WTC11 (cell line): ENCODE measurements around the gene IRF3. TPM values are rescaled to one million over a fixed set of nuclear protein-coding genes. Genes with fewer than 3 reads are reported as not detected.

Experiments
- ATAC-seq: fragments of 200-7000 bp; cut with Tn5 transposase; 2 replicates; pipeline ENCODE4 v1.10.0; 2021; ENCODE audit warnings: mild to moderate bottlenecking, moderate library complexity
- CTCF ChIA-PET: fragments of 300-600 bp; sonication (Branson Sonifier 250); formaldehyde crosslinking; loops from one replicate; lab custom pipeline; 2021; ENCODE audit warnings: antibody characterized with exemption; lab: Charles Lee
- POLR2A ChIA-PET: fragments of 350-600 bp; sonication (Branson Sonifier 250); formaldehyde crosslinking; loops from one replicate; lab custom pipeline; 2021; ENCODE audit warnings: antibody characterized with exemption; lab: Charles Lee
- DNase-seq: peaks from one replicate; pipeline ENCODE4 v3.0.0; 2021; ENCODE audit warnings: low spot score
- H3K27ac Mint-ChIP-seq: 2 replicates; pipeline ENCODE4 v1.8.0; 2021; ENCODE audit warnings: mixed read lengths
- H3K27me3 Mint-ChIP-seq: 2 replicates; pipeline ENCODE4 v1.8.0; 2021; ENCODE audit warnings: low read depth, mild to moderate bottlenecking, moderate library complexity, mixed read lengths
- H3K36me3 Mint-ChIP-seq: 2 replicates; pipeline ENCODE4 v1.8.0; 2021; ENCODE audit warnings: mixed read lengths
- H3K4me1 Mint-ChIP-seq: 2 replicates; pipeline ENCODE4 v1.8.0; 2022; ENCODE audit warnings: mixed read lengths
- H3K4me3 Mint-ChIP-seq: 2 replicates; pipeline ENCODE4 v1.8.0; 2021; ENCODE audit warnings: mild to moderate bottlenecking, moderate library complexity, mixed read lengths
- H3K9me3 Mint-ChIP-seq: 2 replicates; pipeline ENCODE4 v1.8.0; 2021; ENCODE audit warnings: mixed read lengths
- ATF2 ChIP-seq: sonication (generic); formaldehyde crosslinking; IDR thresholded peaks from 2 replicates; pipeline ENCODE4 v1.8.1; 2022; ENCODE audit warnings: low read depth, missing genetic modification reagents, borderline replicate concordance
- ATF6 ChIP-seq: sonication (generic); formaldehyde crosslinking; IDR thresholded peaks from 2 replicates; pipeline ENCODE4 v1.8.1; 2023; ENCODE audit warnings: mild to moderate bottlenecking, missing genetic modification reagents
- CBFB ChIP-seq: sonication (generic); formaldehyde crosslinking; IDR thresholded peaks from 2 replicates; pipeline ENCODE4 v1.8.1; 2022; ENCODE audit warnings: mild to moderate bottlenecking, low read depth, missing genetic modification reagents
- E2F4 ChIP-seq: sonication (generic); formaldehyde crosslinking; IDR thresholded peaks from 2 replicates; pipeline ENCODE4 v1.8.1; 2022; ENCODE audit warnings: low read depth, mild to moderate bottlenecking, moderate library complexity, missing genetic modification reagents, borderline replicate concordance
- E2F5 ChIP-seq: sonication (generic); formaldehyde crosslinking; IDR thresholded peaks from 2 replicates; pipeline ENCODE4 v1.8.1; 2022; ENCODE audit warnings: mild to moderate bottlenecking, moderate library complexity, missing genetic modification reagents
- ELF4 ChIP-seq: sonication (generic); formaldehyde crosslinking; IDR thresholded peaks from 2 replicates; pipeline ENCODE4 v1.8.1; 2022; ENCODE audit warnings: low read depth, mild to moderate bottlenecking, moderate library complexity, missing genetic modification reagents
- EMX1 ChIP-seq: fragments of 250-450 bp; sonication (Bioruptor Pico); IDR thresholded peaks from 2 replicates; pipeline ENCODE4 v1.8.0; 2021; ENCODE audit warnings: mild to moderate bottlenecking
- ESRRA ChIP-seq: sonication (generic); formaldehyde crosslinking; IDR thresholded peaks from 2 replicates; pipeline ENCODE4 v1.8.1; 2022; ENCODE audit warnings: mild to moderate bottlenecking, missing genetic modification reagents, borderline replicate concordance
- FOXJ3 ChIP-seq: sonication (generic); formaldehyde crosslinking; IDR thresholded peaks from 2 replicates; pipeline ENCODE4 v1.9.0; 2021; ENCODE audit warnings: missing genetic modification reagents, mild to moderate bottlenecking, borderline replicate concordance
- GTF2I ChIP-seq: fragments of 250-450 bp; sonication (Bioruptor Pico); conservative IDR thresholded peaks from 2 replicates; pipeline ENCODE4 v1.4.0; 2021; ENCODE audit warnings: mild to moderate bottlenecking
- HMGA2 ChIP-seq: fragments of 250-450 bp; sonication (Bioruptor Pico); IDR thresholded peaks from 2 replicates; pipeline ENCODE4 v1.4.0; 2021; ENCODE audit warnings: mild to moderate bottlenecking, moderate library complexity
- IRF1 ChIP-seq: sonication (generic); formaldehyde crosslinking; IDR thresholded peaks from 2 replicates; pipeline ENCODE4 v1.8.0; 2023; ENCODE audit warnings: missing genetic modification reagents
- JAZF1 ChIP-seq: fragments of 250-450 bp; sonication (Bioruptor Pico); IDR thresholded peaks from 2 replicates; pipeline ENCODE4 v1.9.0; 2021; ENCODE audit warnings: moderate library complexity, mild to moderate bottlenecking, inconsistent platforms
- KAT7 ChIP-seq: sonication (generic); formaldehyde crosslinking; IDR thresholded peaks from 2 replicates; pipeline ENCODE4 v1.8.1; 2023; ENCODE audit warnings: missing genetic modification reagents, mild to moderate bottlenecking, borderline replicate concordance
- MYBL2 ChIP-seq: sonication (generic); formaldehyde crosslinking; IDR thresholded peaks from 2 replicates; pipeline ENCODE4 v1.8.1; 2023; ENCODE audit warnings: mild to moderate bottlenecking, moderate library complexity, missing genetic modification reagents
- NFATC4 ChIP-seq: fragments of 250-450 bp; sonication (Bioruptor Pico); IDR thresholded peaks from 2 replicates; pipeline ENCODE4 v1.9.0; 2021; ENCODE audit warnings: mild to moderate bottlenecking
- RELA ChIP-seq: sonication (generic); formaldehyde crosslinking; IDR thresholded peaks from 2 replicates; pipeline ENCODE4 v1.8.1; 2022; ENCODE audit warnings: missing genetic modification reagents, mild to moderate bottlenecking, borderline replicate concordance
- SP1 ChIP-seq: sonication (generic); formaldehyde crosslinking; conservative IDR thresholded peaks from 2 replicates; pipeline ENCODE4 v1.8.1; 2022; ENCODE audit warnings: missing genetic modification reagents
- TEAD4 ChIP-seq: sonication (generic); formaldehyde crosslinking; IDR thresholded peaks from 2 replicates; pipeline ENCODE4 v1.8.0; 2022; ENCODE audit warnings: mild to moderate bottlenecking, missing genetic modification reagents
- ZNF121 ChIP-seq: sonication (generic); formaldehyde crosslinking; IDR thresholded peaks from 2 replicates; pipeline ENCODE4 v1.8.0; 2023; ENCODE audit warnings: missing genetic modification reagents
- ZNF416 ChIP-seq: fragments of 250-450 bp; sonication (Bioruptor Pico); IDR thresholded peaks from 2 replicates; pipeline ENCODE4 v1.9.0; 2021; ENCODE audit warnings: mild to moderate bottlenecking, inconsistent platforms
- ZNF671 ChIP-seq: fragments of 250-450 bp; sonication (Bioruptor Pico); IDR thresholded peaks from 2 replicates; pipeline ENCODE4 v1.8.0; 2021; ENCODE audit warnings: mild to moderate bottlenecking
- total RNA-seq: library from RNA; stranded (reverse); gene quantifications from 3 replicates; pipeline ENCODE4 v1.2.3, GENCODE V29; 2021
- TF ChIP-seq, protein P1 (sequence below): sonication (generic); formaldehyde crosslinking; IDR thresholded peaks from 2 replicates; pipeline ENCODE4 v1.8.1; 2022; ENCODE audit warnings: missing genetic modification reagents, borderline replicate concordance
- TF ChIP-seq, protein P2 (sequence below): fragments of 200-600 bp; IDR thresholded peaks from 2 replicates; pipeline ENCODE4 v1.8.0; 2022; ENCODE audit warnings: antibody characterized with exemption

IRF3 gene
- total RNA-seq, 1 experiment from 2014 or later = 165 TPM

DNA sequence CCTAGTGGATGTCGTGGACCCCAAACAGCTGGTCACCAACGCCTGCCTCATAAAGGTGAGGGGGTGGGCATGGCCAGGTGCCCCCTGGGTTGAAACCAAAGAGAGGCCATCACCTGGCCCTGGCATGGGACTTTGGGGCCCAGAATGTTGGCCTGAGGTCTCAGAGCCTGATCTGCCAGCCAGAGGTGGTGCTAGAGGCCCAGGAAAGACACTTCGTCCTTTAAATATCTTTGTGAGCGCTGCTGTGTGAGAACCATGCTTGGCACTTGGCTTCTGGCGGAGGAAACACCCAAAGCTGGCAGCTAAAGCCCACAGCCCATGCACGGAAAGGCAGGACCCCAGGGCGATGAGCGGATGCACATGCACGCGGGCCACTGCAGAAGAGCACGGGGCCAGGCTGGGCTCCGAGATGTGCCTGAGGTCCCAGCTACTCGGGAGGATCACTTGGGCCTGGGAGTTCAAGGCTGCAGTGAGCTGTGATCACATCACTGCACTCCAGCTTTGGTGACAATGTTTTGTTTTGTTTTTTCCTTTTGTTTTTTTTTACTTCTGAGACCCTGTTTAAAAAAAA, 19.4 kb upstream of the IRF3 start:
- Mint-ChIP-seq H3K27me3 (no peaks in the 10 kb centered on the region), H3K36me3 (peaks cover 58% of the 10 kb centered on the region), H3K9me3 (no peaks in the 10 kb centered on the region), H3K4me1 (peaks cover 50% of the 10 kb centered on the region), H3K27ac (no peak overlapping the region), H3K4me3 (no peak overlapping the region)
- no peak for DNase-seq
- ATAC-seq = no peak
- CTCF ChIA-PET = interaction anchor here (0.6 to 1.9 kb wide), 7 partner anchors 8 to 294 kb away, joined by 3 to 13 read pairs (median 3); no protein-coding TSS in a partner anchor
- TF ChIP-seq ZNF416 (CRISPR knock-in tag) (no peak), ELF4 (CRISPR knock-in tag) (no peak), GTF2I (CRISPR knock-in tag) (no peak), ATF6 (CRISPR knock-in tag) (no peak), ZNF121 (CRISPR knock-in tag) (no peak), FOXJ3 (no peak), ESRRA (CRISPR knock-in tag) (no peak), HMGA2 (CRISPR knock-in tag) (no peak), TEAD4 (no peak), ATF2 (no peak)
- TF ChIP-seq, protein P1, sequence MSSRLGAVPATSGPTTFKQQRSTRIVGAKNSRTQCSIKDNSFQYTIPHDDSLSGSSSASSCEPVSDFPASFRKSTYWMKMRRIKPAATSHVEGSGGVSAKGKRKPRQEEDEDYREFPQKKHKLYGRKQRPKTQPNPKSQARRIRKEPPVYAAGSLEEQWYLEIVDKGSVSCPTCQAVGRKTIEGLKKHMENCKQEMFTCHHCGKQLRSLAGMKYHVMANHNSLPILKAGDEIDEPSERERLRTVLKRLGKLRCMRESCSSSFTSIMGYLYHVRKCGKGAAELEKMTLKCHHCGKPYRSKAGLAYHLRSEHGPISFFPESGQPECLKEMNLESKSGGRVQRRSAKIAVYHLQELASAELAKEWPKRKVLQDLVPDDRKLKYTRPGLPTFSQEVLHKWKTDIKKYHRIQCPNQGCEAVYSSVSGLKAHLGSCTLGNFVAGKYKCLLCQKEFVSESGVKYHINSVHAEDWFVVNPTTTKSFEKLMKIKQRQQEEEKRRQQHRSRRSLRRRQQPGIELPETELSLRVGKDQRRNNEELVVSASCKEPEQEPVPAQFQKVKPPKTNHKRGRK (CRISPR knock-in tag) = no peak
- POLR2A ChIA-PET = interaction anchor here (0.7 to 1.5 kb wide), 3 partner anchors 9 to 61 kb away, joined by 3 to 5 read pairs (median 4); no protein-coding TSS in a partner anchor

- no peaks in the 10 kb centered on the region for H3K9me3 Mint-ChIP-seq
- 0 out of 2 replicates have a peak overlapping the region, but pooled peaks have one; percentile 27 for H3K27ac Mint-ChIP-seq
- no peak for TF ChIP-seq SP1
- TF ChIP-seq JAZF1 (CRISPR knock-in tag) = no peak
- peak; percentile 31; the same call in 1 of the 2 replicates for TF ChIP-seq NFATC4 (CRISPR knock-in tag)
- TF ChIP-seq ESRRA (CRISPR knock-in tag) = no peak
- TF ChIP-seq, protein P2, sequence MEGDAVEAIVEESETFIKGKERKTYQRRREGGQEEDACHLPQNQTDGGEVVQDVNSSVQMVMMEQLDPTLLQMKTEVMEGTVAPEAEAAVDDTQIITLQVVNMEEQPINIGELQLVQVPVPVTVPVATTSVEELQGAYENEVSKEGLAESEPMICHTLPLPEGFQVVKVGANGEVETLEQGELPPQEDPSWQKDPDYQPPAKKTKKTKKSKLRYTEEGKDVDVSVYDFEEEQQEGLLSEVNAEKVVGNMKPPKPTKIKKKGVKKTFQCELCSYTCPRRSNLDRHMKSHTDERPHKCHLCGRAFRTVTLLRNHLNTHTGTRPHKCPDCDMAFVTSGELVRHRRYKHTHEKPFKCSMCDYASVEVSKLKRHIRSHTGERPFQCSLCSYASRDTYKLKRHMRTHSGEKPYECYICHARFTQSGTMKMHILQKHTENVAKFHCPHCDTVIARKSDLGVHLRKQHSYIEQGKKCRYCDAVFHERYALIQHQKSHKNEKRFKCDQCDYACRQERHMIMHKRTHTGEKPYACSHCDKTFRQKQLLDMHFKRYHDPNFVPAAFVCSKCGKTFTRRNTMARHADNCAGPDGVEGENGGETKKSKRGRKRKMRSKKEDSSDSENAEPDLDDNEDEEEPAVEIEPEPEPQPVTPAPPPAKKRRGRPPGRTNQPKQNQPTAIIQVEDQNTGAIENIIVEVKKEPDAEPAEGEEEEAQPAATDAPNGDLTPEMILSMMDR = peak; percentile 63
- no peak for TF ChIP-seq E2F4 (CRISPR knock-in tag)
- TF ChIP-seq MYBL2 = no peak
- TF ChIP-seq ZNF416 (CRISPR knock-in tag) = 0 out of 2 replicates have a peak, but pooled peaks have one; percentile 4
- TF ChIP-seq E2F5 (CRISPR knock-in tag) = no peak
- no peak for TF ChIP-seq IRF1 (CRISPR knock-in tag)
- no peak for TF ChIP-seq RELA
- TF ChIP-seq EMX1 = 0 out of 2 replicates have a peak, but pooled peaks have one; percentile 39
- TF ChIP-seq KAT7 = no peak
- 0 out of 2 replicates have a peak, but pooled peaks have one; percentile 45 for TF ChIP-seq ZNF671 (CRISPR knock-in tag)
- no peak for TF ChIP-seq CBFB (CRISPR knock-in tag)
- no peak for TF ChIP-seq ELF4 (CRISPR knock-in tag)
- ChIA-PET POLR2A (interaction anchor here (0.8 to 1.3 kb wide), 2 partner anchors 9 to 44 kb away, joined by 3 to 5 read pairs; no protein-coding TSS in a partner anchor), CTCF (interaction anchor here (0.5 to 1.9 kb wide), 13 partner anchors 8 to 294 kb away, joined by 3 to 13 read pairs (median 3); partner anchors contain the start of gene FUZ)
- peak; percentile 47 for ATAC-seq
- no peaks in the 10 kb centered on the region for H3K27me3 Mint-ChIP-seq
- H3K36me3 Mint-ChIP-seq = peaks cover 58% of the 10 kb centered on the region
- DNase-seq = peak; percentile 70
- H3K4me3 Mint-ChIP-seq = no peak overlapping the region
- H3K4me1 Mint-ChIP-seq = peaks cover 52% of the 10 kb centered on the region
Measured at GRCh38 chr19:49684251-49684982, 18.8 kb upstream of the IRF3 start.
